Right cardiac atrium (tissue), 5 donors: ENCODE data around the gene TINCR. TPM values are rescaled to one million over a fixed set of nuclear protein-coding genes. Genes with fewer than 3 reads are reported as not detected.

Source experiments
- ATAC-seq, 2 donors: fragments of 200-7000 bp; cut with Tn5 transposase; one replicate each; pipeline versions ENCODE4 v1.8.0 to v1.9.1; 2020; ENCODE audit warnings: moderate library complexity in 2 of 2, mild to moderate bottlenecking in 1 of 2
- DNase-seq, 3 donors: peaks; one replicate each; pipeline ENCODE4 v3.0.0-alpha.2; 2020
- H3K27ac ChIP-seq: one replicate; pipeline ENCODE4 v1.5.1; 2013; ENCODE audit warnings: mild to moderate bottlenecking, low read length, control low read depth, moderate library complexity
- H3K27me3 ChIP-seq: one replicate; pipeline ENCODE4 v1.6.1; 2013; ENCODE audit not compliant: control insufficient read depth, insufficient read depth
- H3K4me1 ChIP-seq: one replicate; pipeline ENCODE4 v1.6.1; 2013; ENCODE audit warnings: low read length; ENCODE audit not compliant: control insufficient read depth, insufficient read depth
- H3K4me3 ChIP-seq: one replicate; pipeline ENCODE4 v1.5.1; 2013; ENCODE audit warnings: low read length, control low read depth
- H3K9me3 ChIP-seq: one replicate; pipeline ENCODE4 v1.6.1; 2013; ENCODE audit warnings: low read length; ENCODE audit not compliant: control insufficient read depth
- WGBS: extraction: QIAGEN DNeasy Blood & Tissue Kit; methylation state at CpG from one replicate; pipeline ENCODE4 v1.1.7; 2013; 5-methylcytosine and 5-hydroxymethylcytosine counted together
- intact Hi-C, 4 donors: fragments of 100-400 bp; cut with DNase I; formaldehyde crosslinking; loops; one replicate each; pipeline versions ENCODE4 v1.11.0 to v1.14.0; 2022 to 2023
- polyA plus RNA-seq: library from polyadenylated mRNA; stranded (reverse); fragments of 200-250 nt; gene quantifications from one replicate; pipeline ENCODE4 v1.2.3, GENCODE V29; 2013
- total RNA-seq, 4 donors: library from RNA; stranded (reverse); fragmentation: NEBNext Ultra II Directional; extraction: Animal tissue kit (Norgen Biotek cat#: 25700); gene quantifications; one replicate each; pipeline ENCODE4 v1.2.1, GENCODE V29; 2021
- donor health status: healthy with polysubstance abuse.
- donor health status: DM: no; HTN: yes; CAD: no.
- donor health status: DM: no; HTN: no; CAD: no.
- donor health status: DM: no; HTN: yes; CAD: no; lungs with severe emphysema.
- donor health status: DM: yes; HTN: yes; CAD: no.

TINCR gene
- total and polyA plus RNA-seq, 5 donors, result 0.06 to 0.34 (median 0.10) TPM; not detected in 1

GRCh38 chr19:5512715-5513114, 55.0 kb downstream of the TINCR start:
- intact Hi-C loops, result no loop called here
- no peaks in the 10 kb centered on the region for H3K27me3 ChIP-seq
- H3K9me3 ChIP-seq, result peaks cover 3% of the 10 kb centered on the region
- no peak overlapping the region for H3K27ac ChIP-seq
- H3K4me3 ChIP-seq, result no peak overlapping the region
- ATAC-seq, result no peak
- no peak for DNase-seq
- no peaks in the 10 kb centered on the region for H3K4me1 ChIP-seq
- 77% methylated on average over 23 of the region's 23 CpGs for WGBS

Other genes with a start within 250 kb of the TINCR start
- gene PTPRS, start 227.1 kb downstream of the TINCR start, total RNA-seq, result 100 to 1,000 TPM; 122 to 153 (median 126) TPM
- 31.9 TPM for gene PTPRS, start 227.1 kb downstream of the TINCR start, polyA plus RNA-seq
- not detected for gene ZNRF4, start 112.5 kb downstream of the TINCR start, total RNA-seq
- not detected for gene ZNRF4, start 112.5 kb downstream of the TINCR start, polyA plus RNA-seq
- 10 to 100 TPM; 53.3 to 68.8 (median 63.1) TPM for gene SAFB2, start 54.8 kb upstream of the TINCR start, total RNA-seq
- gene SAFB2, start 54.8 kb upstream of the TINCR start, polyA plus RNA-seq, result 43.6 TPM
- 10 to 100 TPM; 50.5 to 65.0 (median 61.8) TPM for gene SAFB, start 55.1 kb upstream of the TINCR start, total RNA-seq
- gene SAFB, start 55.1 kb upstream of the TINCR start, polyA plus RNA-seq, result 48.4 TPM
- gene MICOS13, start 112.6 kb upstream of the TINCR start, total RNA-seq, result 100 to 1,000 TPM; 132 to 175 (median 149) TPM
- gene MICOS13, start 112.6 kb upstream of the TINCR start, polyA plus RNA-seq, result 296 TPM
- gene HSD11B1L, start 113.1 kb upstream of the TINCR start, total RNA-seq, result 1 to 10 TPM; 4.3 to 7.1 (median 6.8) TPM
- 9.8 TPM for gene HSD11B1L, start 113.1 kb upstream of the TINCR start, polyA plus RNA-seq
- gene RPL36, start 122.3 kb upstream of the TINCR start, total RNA-seq, result 100 to 1,000 TPM; 451 to 525 (median 478) TPM
- gene RPL36, start 122.3 kb upstream of the TINCR start, polyA plus RNA-seq, result 727 TPM
- 10 to 100 TPM; 55.4 to 66.2 (median 59.3) TPM for gene LONP1, start 152.2 kb upstream of the TINCR start, total RNA-seq
- 60.3 TPM for gene LONP1, start 152.2 kb upstream of the TINCR start, polyA plus RNA-seq
- gene CATSPERD, start 152.7 kb upstream of the TINCR start, total RNA-seq, result not detected
- gene CATSPERD, start 152.7 kb upstream of the TINCR start, polyA plus RNA-seq, result not detected
- gene PRR22, start 216.8 kb upstream of the TINCR start, total RNA-seq, result 1 to 10 TPM in 2 of 4 donors, under 1 TPM in 2; 0.74 to 1.7 (median 1.2) TPM
- gene PRR22, start 216.8 kb upstream of the TINCR start, polyA plus RNA-seq, result 0.84 TPM
- gene DUS3L, start 223.2 kb upstream of the TINCR start, total RNA-seq, result 10 to 100 TPM; 16.0 to 27.3 (median 19.7) TPM
- 15.5 TPM for gene DUS3L, start 223.2 kb upstream of the TINCR start, polyA plus RNA-seq
- gene NRTN, start 237.1 kb upstream of the TINCR start, total RNA-seq, result 10 to 100 TPM; 31.6 to 57.1 (median 52.5) TPM
- gene NRTN, start 237.1 kb upstream of the TINCR start, polyA plus RNA-seq, result 31.7 TPM